Stimulated activated CD4-positive, alpha-beta T cell treated with anti-CD3 and anti-CD28 coated beads, Interleukin-1b, Interleukin-23, amount 100 ng/mL, for 1 hour (primary cell): ENCODE results near the gene SP3.

Experiments used
- DNase-seq, 2 donors: peaks; one replicate each; pipeline ENCODE4 v3.0.0-alpha.2; 2020; ENCODE audit warnings: low read depth in 2 of 2

The SP3 gene

DNA sequence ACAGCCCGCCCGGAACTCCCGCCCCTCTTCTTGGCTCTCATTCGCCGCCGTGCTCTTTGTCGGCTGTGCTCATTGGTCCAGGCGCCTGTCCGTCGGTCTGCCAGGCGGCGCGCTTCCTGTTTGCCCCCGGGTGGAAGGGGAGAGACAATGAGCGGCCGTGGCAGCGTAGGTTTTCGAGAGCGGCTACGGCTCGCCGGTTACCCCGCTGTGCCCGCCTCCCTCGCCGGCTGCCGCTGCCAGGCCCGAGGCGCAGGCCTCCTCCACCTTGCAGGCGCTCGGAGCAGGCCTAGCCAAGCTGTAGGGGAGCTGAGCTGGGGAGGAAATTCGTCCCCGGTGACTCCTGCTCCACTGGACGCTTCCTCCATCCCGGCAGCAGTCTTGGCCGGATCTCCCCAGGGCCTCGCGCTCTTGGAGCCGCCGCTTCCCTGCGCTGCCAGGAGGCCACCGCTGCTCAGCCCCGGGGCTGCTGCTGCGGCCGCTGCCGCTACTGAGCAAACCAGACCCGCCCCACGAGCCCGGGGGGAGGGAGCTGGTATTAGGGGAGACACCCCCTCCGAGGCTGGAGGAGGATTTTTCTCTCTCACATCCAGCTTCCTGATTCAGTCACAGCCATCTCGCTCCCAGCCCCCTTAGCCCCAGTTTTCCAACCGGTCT, at the start of gene SP3:
Gene SP3, minus strand, starts transcription at position 2 of the 654 bp plus-strand sequence. CDS start 202 bp downstream, outside the sequence.
- DNase-seq: peak; percentile 85 to 87

DNA sequence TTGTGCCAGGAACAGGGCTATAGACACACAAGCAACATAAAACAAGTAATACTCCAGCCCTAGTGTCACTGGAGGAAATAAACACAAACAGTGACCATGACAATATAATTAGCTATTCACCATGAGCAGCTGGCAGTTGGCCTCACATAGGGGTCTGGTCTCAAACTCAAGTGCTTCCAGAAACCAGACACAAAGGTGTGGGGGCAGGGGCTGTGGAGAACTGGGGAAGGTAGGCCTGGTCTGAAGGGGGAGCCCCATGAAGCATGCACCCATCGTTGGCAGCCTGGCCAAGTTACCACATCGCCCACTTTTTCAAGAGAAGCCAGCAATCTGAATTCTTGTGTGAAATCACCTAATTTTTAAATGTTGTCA, 49.5 kb upstream of the SP3 start:
- DNase-seq: no peak

DNA sequence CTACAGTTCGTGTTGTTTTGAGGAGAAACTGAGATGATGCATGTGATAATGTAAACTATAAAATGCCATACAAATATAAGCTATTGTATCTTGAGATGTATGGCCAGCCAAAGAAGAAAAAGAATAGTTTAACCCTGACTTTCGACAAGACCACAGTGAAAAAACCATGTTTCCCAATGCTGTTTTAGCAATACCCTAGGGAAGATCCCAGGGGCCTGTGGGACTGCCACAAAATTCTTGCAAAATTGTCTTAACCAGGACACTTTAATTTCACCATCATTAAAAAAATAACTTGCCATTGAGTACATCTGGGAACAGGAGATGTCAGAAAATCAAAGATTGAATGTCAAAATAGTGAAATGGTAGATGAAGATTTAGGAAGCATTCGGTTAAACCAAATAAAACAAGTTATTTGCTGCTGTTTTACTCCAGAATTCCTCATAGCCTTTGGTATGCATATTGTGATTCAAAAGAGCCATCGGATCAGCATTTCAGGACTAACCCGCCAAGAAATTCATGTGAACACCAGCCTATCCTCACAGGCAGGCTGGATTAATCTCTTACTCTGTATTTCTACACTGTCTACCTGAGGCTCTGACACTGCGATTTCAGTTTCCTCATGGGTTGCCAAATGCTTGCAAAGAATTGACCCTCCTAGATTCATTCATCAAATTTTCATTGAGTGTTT, 49.0 kb upstream of the SP3 start:
- no peak for DNase-seq

DNA sequence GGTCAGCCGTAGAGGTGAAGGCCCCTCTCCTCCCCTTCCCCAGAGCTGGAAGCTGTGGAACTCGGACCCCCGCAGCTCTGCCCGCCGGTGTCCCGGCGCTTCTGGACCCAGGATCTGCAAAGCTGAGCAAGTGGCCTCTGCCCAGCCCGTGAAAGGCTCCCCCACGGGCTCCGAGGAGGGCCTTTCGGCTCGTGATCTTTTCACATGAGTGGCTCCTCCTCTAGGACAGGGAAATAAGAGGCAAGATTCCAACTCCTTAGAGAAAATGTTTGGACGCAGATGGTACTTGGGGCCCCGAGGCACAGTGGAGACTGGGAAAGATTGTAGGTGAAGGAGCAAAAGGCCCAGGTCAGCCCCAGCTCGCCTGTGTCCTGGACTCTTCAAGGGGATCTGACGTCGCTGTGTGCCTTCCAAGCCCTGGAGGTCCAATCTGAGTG, 48.2 kb upstream of the SP3 start:
- no peak for DNase-seq

DNA sequence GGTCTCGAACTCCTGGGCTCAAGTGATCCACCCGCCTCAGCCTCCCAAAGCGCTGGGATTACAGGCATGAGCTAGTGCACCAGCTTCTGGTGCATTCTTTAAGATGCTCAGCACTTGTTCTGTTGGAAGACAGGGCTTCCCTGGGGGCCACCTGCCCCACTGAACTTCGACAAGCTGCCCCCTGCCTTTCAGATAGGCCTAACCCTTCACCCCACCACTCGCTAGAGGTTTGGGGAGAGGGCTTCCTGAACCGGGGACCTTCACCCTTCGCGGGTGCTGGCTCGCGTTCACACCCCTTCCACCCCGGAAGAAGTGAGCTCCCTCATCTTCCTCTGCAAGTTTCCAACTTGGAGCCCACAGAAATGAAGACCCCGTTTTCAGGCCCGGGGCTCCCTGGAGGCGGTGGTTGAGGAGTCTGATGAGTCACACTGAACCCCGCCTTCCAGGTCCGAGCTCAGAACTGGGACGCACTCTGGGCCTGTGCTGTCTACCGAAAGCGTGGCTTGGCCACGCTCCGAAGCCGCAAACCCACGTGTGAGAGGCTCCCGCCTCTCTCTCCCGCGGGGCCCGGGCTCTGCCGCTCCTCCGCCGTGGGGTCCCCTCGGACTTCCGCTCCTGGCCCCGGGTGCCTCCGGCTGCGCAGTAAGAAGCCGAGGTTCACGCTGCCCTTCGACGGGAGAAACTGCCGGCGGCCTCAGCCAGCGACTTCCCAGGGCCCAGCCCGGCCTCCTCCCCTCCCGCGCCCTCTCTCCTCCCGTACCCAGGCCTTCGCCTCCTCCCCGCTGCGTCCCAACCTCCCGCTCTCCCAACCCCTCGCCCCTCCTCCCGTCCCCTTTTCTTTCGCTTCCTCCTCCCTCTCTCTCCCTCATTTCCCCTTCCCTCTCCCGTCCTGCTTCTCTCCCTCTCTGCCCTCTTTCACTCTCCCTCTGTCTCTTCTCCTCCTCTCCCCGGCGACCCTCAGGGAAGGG, 47.5 kb upstream of the SP3 start:
- DNase-seq: no peak

GRCh38 chr2:174011796-174012195, 46.6 kb upstream of the SP3 start:
- DNase-seq: no peak

GRCh38 chr2:174011173-174011572, 46.0 kb upstream of the SP3 start:
- DNase-seq: no peak

DNA sequence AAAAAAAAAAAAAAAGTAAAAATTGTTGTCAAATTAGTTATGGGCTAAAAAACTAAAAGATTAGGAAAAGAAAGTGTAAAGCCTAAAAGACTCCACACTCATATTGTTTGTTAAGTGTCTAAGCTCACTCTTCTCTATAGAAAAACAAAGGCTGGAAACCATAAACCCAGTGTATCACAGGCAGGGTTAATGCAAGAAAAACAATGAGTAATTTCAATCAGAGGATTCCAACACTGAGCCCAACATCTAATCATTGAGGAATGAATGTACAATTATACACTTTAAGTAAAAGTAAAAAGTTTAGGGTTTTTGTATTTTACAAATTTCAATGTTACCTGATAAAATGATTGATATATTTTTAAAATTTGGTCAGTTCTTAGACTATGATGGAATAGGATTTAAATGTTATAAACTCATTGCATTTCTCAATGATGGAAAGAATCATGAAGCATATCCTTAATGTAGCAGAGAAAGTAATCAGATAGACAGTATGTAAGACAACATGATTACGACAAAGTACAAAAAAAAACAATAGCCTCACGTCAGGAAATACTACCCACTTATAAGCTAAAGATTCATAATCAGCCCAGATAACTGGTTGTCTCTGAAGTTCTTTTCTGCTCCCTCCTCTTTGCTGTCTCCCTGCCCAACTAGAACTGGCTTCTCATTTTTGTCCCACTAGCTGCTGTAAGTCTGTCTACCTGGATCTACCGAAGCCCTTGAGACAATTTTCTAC, 44.5 kb upstream of the SP3 start:
- no peak for DNase-seq

DNA sequence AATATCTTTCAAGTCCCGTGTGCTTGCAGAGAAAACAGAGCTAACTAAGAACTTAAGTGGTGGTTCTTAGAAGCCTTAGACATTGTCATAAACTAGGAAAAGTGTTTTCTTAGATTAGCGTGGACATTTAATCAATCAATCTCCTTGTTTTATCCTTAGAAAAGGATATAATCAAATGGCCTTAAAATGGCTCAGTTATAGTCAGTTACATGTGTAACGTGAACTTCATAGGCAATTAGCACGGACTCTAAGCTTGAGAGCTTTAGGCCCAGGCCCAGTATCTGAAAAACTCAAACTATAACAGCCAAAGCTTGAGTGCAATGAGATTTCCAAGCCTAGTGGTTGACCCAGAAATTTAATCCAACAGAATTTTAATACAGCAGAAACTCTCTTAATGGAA, 43.5 kb upstream of the SP3 start:
- no peak for DNase-seq

DNA sequence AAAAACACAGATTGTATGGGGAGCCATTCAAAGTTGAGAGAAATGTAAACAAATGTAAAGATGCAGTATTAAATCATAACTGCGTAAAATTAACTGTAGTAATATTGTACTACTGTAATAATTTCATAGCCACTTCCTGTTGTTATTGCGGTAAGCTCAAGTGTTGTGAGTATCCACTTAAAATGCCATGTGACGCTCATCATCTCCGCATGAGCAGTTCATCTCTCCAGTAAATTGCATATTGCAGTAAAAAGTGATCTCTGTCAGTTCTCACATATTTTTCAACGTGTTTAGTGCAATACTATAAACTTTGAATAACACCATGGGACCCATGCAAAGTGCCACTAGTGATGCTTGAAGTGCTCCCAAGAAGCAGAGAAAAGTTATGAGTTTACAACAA, 41.8 kb upstream of the SP3 start:
- DNase-seq: no peak

GRCh38 chr2:174005801-174006419, 40.7 kb upstream of the SP3 start:
- no peak for DNase-seq

DNA sequence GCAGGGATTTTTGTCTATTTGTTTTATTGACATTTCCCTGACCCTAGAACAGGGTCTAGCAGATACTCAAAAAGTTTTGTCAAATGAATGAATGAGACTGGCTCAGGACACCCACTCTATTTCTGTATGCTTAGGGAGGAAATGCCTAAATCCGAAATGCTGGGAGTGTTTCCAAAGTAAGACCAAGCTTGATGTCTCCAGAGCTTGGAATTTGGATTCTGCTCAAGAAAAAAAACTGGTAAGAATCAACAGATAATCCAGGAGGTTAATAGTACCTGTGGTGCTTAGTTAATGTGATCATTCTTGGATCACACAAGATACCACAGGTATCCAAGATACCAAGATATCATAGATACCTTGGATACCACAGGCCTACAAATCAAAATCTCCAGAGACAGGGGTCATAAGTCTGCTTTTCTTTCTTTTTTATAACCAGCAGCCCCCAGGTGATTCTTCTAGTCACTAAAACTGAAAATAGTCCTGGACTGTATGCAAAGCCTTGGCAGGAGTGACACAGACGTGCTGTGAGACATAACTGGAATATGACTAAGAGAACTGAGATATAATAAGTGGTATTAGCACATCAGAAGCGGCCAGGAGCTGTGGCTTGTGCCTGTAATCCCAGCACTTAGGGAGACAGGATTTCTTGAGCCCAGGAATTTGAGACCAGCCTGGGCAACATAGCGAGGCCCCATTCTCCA, 39.9 kb upstream of the SP3 start:
- no peak for DNase-seq

GRCh38 chr2:174003720-174004695, 38.8 kb upstream of the SP3 start:
- no peak for DNase-seq

DNA sequence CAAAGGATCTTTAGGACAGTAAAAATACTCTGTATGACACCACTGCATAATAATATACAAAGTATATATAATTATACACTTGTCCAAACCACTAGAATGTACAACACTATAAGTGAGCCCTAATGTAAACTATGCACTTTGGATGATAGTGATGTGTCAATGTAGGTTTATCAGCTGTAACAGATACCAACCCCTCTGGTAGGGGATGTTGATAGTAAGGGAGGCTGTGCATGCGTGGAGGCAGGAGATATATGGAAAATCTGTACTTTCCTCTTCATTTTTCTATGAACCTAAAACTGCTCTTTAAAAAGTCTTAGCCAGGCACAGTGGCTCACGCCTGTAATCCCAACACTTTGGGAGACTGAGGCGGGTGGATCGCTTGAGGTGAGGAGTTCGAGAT, 37.5 kb upstream of the SP3 start:
- no peak for DNase-seq

GRCh38 chr2:174001107-174001506, 35.9 kb upstream of the SP3 start:
- DNase-seq: no peak

DNA sequence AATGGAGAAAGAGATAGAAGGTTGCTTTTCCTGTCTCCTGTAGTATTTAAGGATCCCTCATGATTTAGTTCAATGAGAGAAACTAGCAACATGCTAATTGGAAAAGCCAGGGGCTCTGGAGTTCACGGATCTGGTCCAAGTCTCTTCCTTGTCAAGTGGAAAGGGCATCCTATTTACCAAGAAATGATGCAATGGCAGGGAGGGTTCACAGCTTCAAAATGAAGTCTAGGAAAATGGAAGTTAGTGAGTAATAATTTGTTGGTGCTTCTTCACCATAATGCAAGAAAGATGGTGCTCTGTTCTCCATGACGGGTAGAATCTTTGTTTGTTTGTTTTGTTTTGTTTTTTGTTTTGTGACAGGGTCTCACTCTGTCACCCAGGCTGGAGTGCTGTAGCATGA, 34.6 kb upstream of the SP3 start:
- DNase-seq: no peak

GRCh38 chr2:173999272-173999671, 34.1 kb upstream of the SP3 start:
- no peak for DNase-seq

DNA sequence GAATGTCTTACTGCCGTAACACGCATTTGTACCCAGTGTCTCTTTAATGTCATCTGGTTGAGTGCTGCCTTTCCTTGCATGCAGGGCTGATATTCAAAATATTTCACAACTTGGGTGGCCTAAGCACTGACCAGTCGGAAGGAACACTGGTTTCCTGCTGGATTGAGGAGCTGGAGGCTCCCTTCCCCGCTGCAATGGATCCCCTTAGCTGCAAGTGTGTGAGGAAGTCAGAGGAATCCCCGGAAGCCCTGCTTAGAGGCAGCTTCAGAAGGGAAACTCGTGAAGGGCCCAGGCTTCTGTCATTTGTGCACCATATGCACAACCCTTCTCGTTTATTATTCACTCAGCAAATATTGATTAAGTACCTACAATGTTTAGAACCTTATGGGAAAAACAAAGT, 33.2 kb upstream of the SP3 start:
- DNase-seq: no peak

DNA sequence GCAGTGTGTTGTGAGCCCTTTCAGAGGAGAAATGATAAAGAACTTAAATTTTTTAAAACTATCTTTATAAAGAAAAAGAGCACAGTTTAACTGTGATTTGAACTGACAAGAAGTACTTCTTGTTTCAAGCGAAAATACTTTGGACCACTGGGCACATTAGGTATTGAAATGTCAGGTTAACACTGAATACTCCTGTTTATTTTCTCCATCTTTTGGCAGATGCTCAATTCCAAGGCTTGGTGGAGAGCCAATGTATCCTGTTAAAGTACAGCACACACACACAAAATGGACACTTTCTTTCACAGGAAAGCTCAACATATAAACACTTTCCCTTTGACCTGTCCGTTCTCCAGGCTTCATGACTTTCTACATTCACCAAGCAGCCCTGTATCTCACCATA, 32.6 kb upstream of the SP3 start:
- DNase-seq: no peak

DNA sequence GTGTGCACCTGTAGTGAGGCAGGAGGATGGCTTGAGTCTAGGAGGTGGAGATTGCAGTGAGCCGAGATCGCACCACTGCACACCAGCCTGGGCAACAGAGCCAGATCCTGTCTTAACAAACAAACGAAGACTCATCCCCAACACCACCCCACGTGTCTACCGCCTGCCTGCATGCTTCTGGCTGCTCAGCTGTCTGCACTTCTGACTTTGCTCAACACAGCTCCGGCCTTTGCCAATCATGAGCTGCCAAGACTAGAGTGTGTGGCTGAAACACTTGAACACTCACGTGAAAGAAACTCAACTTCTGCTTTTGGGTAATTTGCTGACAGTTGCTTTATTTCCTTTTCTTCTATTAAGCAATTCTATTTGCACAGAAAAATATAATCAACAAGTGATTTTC, 32.1 kb upstream of the SP3 start:
- no peak for DNase-seq
